NB4 (cell line): ENCODE measurements around the gene KCNQ1.

ENCODE experiments used
- POLR2A ChIP-seq: IDR thresholded peaks from 2 replicates; pipeline ENCODE4 v1.6.1; 2011; ENCODE audit warnings: mild to moderate bottlenecking; ENCODE audit not compliant: insufficient read length; ENCODE audit errors: extremely low read depth
- TF ChIP-seq, protein P1 (sequence below): IDR thresholded peaks from one replicate; pipeline ENCODE4 v1.5.1; 2012; ENCODE audit warnings: low read depth, low read length

DNA sequence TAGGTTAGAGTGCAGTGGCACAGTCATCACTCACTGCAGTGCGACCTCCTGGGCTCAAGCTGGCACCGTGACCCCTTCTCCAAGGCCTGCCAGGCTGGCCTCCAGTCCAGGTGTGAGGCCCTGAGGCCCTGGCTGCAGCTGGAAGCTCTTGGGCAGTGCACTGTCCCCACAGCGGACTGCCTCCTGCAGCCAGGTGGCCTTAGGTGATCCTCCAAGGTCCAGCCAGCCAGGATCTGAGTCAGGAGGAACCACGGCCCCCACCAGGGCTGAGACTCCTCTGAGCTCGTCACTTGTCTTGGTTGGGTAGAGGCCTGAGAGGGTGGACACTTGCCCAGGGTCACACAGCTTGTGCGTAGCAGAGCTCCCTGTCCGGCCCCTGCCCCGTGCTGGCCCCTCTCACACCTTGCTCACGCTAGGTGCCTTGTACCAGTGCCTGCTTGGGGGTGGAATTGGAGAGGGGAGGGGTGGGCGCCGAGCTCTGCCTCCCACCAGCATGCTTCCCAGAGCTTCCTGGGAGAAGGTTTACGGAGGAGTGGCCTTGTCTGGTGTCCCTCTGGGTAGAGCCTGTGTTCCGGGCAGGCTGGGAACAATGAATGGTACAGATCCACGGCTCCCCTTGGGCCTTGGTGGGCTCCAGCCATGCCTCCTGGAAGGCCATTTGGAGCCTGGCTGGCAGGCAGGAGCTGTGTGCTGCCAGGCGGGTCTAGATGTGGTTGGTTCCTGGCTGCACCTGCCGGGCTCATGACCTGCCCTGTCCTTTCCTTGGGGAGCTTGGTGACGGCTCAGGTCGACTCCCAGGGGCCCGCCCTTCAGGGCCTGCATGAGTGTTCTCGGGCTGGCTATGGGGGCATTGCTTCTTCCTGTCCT lies 20.6 kb downstream of the KCNQ1 start:
- TF ChIP-seq, protein P1, sequence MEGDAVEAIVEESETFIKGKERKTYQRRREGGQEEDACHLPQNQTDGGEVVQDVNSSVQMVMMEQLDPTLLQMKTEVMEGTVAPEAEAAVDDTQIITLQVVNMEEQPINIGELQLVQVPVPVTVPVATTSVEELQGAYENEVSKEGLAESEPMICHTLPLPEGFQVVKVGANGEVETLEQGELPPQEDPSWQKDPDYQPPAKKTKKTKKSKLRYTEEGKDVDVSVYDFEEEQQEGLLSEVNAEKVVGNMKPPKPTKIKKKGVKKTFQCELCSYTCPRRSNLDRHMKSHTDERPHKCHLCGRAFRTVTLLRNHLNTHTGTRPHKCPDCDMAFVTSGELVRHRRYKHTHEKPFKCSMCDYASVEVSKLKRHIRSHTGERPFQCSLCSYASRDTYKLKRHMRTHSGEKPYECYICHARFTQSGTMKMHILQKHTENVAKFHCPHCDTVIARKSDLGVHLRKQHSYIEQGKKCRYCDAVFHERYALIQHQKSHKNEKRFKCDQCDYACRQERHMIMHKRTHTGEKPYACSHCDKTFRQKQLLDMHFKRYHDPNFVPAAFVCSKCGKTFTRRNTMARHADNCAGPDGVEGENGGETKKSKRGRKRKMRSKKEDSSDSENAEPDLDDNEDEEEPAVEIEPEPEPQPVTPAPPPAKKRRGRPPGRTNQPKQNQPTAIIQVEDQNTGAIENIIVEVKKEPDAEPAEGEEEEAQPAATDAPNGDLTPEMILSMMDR, result no peak
- no peak for TF ChIP-seq POLR2A
